ENCODE data around the gene SP3. TPM values are rescaled to one million over a fixed set of nuclear protein-coding genes. Genes with fewer than 3 reads are reported as not detected.
A peak's percentile ranks its signal among the peaks of the same experiment; 100 is the strongest.

SP3 gene
- total and polyA plus RNA-seq, 4 donors = 45.9 to 153 (median 94.6) TPM

- Histone ChIP-seq H3K9me3 (ENCODE audit: control insufficient read depth, insufficient read depth, low read length) (no peaks in the 10 kb centered on the region), H3K27ac (ENCODE audit: low read depth, low read length) (no peak overlapping the region), H3K4me3 (ENCODE audit: low read depth, low read length) (no peak overlapping the region), H3K27me3 (ENCODE audit: control insufficient read depth, insufficient read depth, low read length) (peaks cover 2% of the 10 kb centered on the region), H3K4me1 (ENCODE audit: control insufficient read depth, insufficient read depth, low read length) (peaks cover 15% of the 10 kb centered on the region), H3K36me3 (ENCODE audit: control insufficient read depth, insufficient read depth, low read length) (no peaks in the 10 kb centered on the region)
- DNase-seq (ENCODE audit: low read depth in 4 of 6, low spot score in 6 of 6) = no peak
- WGBS (ENCODE audit: insufficient coverage) = 100% methylated on average over 1 of the region's 4 CpGs
Measured at GRCh38 chr2:174008720-174009119, 43.5 kb upstream of the SP3 start.

- Histone ChIP-seq H3K9me3 (ENCODE audit: control insufficient read depth, insufficient read depth, low read length) (no peaks in the 10 kb centered on the region), H3K4me1 (ENCODE audit: control insufficient read depth, insufficient read depth, low read length) (no peaks in the 10 kb centered on the region), H3K27ac (ENCODE audit: low read depth, low read length) (no peak overlapping the region), H3K4me3 (ENCODE audit: low read depth, low read length) (no peak overlapping the region), H3K27me3 (ENCODE audit: control insufficient read depth, insufficient read depth, low read length) (no peaks in the 10 kb centered on the region), H3K36me3 (ENCODE audit: control insufficient read depth, insufficient read depth, low read length) (no peaks in the 10 kb centered on the region)
- DNase-seq (ENCODE audit: low read depth in 4 of 6, low spot score in 6 of 6) = peak in 1 of 6 donors; percentile 70
- no CpG with 5 or more reads among the region's 5 CpGs for WGBS (ENCODE audit: insufficient coverage)
Measured at GRCh38 chr2:174007010-174007409, 41.8 kb upstream of the SP3 start.

- DNase-seq (ENCODE audit: low read depth in 4 of 6, low spot score in 6 of 6) = no peak
- no peaks in the 10 kb centered on the region for H3K9me3 ChIP-seq (ENCODE audit: control insufficient read depth, insufficient read depth, low read length)
- WGBS (ENCODE audit: insufficient coverage) = 92% methylated on average over 2 of the region's 11 CpGs
- no peaks in the 10 kb centered on the region for H3K36me3 ChIP-seq (ENCODE audit: control insufficient read depth, insufficient read depth, low read length)
- no peaks in the 10 kb centered on the region for H3K4me1 ChIP-seq (ENCODE audit: control insufficient read depth, insufficient read depth, low read length)
- no peak overlapping the region for H3K27ac ChIP-seq (ENCODE audit: low read depth, low read length)
- H3K4me3 ChIP-seq (ENCODE audit: low read depth, low read length) = no peak overlapping the region
- H3K27me3 ChIP-seq (ENCODE audit: control insufficient read depth, insufficient read depth, low read length) = no peaks in the 10 kb centered on the region
Measured at GRCh38 chr2:174005801-174006419, 40.7 kb upstream of the SP3 start.

GRCh38 chr2:174004905-174005605 lies 39.9 kb upstream of the SP3 start:
- DNase-seq (ENCODE audit: low read depth in 4 of 6, low spot score in 6 of 6) = no peak
- Histone ChIP-seq H3K9me3 (ENCODE audit: control insufficient read depth, insufficient read depth, low read length) (no peaks in the 10 kb centered on the region), H3K36me3 (ENCODE audit: control insufficient read depth, insufficient read depth, low read length) (no peaks in the 10 kb centered on the region), H3K27ac (ENCODE audit: low read depth, low read length) (no peak overlapping the region), H3K4me3 (ENCODE audit: low read depth, low read length) (no peak overlapping the region), H3K4me1 (ENCODE audit: control insufficient read depth, insufficient read depth, low read length) (no peaks in the 10 kb centered on the region), H3K27me3 (ENCODE audit: control insufficient read depth, insufficient read depth, low read length) (no peaks in the 10 kb centered on the region)
- WGBS (ENCODE audit: insufficient coverage) = 66% methylated on average over 2 of the region's 4 CpGs

- H3K4me1 ChIP-seq (ENCODE audit: control insufficient read depth, insufficient read depth, low read length) = peaks cover 5% of the 10 kb centered on the region
- 87% methylated on average over 6 of the region's 13 CpGs for WGBS (ENCODE audit: insufficient coverage)
- no peak overlapping the region for H3K27ac ChIP-seq (ENCODE audit: low read depth, low read length)
- no peaks in the 10 kb centered on the region for H3K36me3 ChIP-seq (ENCODE audit: control insufficient read depth, insufficient read depth, low read length)
- H3K4me3 ChIP-seq (ENCODE audit: low read depth, low read length) = no peak overlapping the region
- H3K9me3 ChIP-seq (ENCODE audit: control insufficient read depth, insufficient read depth, low read length) = no peaks in the 10 kb centered on the region
- no peaks in the 10 kb centered on the region for H3K27me3 ChIP-seq (ENCODE audit: control insufficient read depth, insufficient read depth, low read length)
- DNase-seq (ENCODE audit: low read depth in 4 of 6, low spot score in 6 of 6) = no peak
Measured at GRCh38 chr2:174003720-174004695, 38.8 kb upstream of the SP3 start.

- no peaks in the 10 kb centered on the region for H3K36me3 ChIP-seq (ENCODE audit: control insufficient read depth, insufficient read depth, low read length)
- H3K4me3 ChIP-seq (ENCODE audit: low read depth, low read length) = no peak overlapping the region
- H3K27me3 ChIP-seq (ENCODE audit: control insufficient read depth, insufficient read depth, low read length) = no peaks in the 10 kb centered on the region
- H3K4me1 ChIP-seq (ENCODE audit: control insufficient read depth, insufficient read depth, low read length) = peaks cover 11% of the 10 kb centered on the region
- H3K9me3 ChIP-seq (ENCODE audit: control insufficient read depth, insufficient read depth, low read length) = no peaks in the 10 kb centered on the region
- no CpG with 5 or more reads among the region's 5 CpGs for WGBS (ENCODE audit: insufficient coverage)
- H3K27ac ChIP-seq (ENCODE audit: low read depth, low read length) = no peak overlapping the region
- DNase-seq (ENCODE audit: low read depth in 4 of 6, low spot score in 6 of 6) = no peak
Measured at GRCh38 chr2:174002679-174003078, 37.5 kb upstream of the SP3 start.

- no CpG with 5 or more reads among the region's 2 CpGs for WGBS (ENCODE audit: insufficient coverage)
- H3K27me3 ChIP-seq (ENCODE audit: control insufficient read depth, insufficient read depth, low read length) = no peaks in the 10 kb centered on the region
- H3K36me3 ChIP-seq (ENCODE audit: control insufficient read depth, insufficient read depth, low read length) = no peaks in the 10 kb centered on the region
- H3K27ac ChIP-seq (ENCODE audit: low read depth, low read length) = no peak overlapping the region
- peaks cover 17% of the 10 kb centered on the region for H3K4me1 ChIP-seq (ENCODE audit: control insufficient read depth, insufficient read depth, low read length)
- H3K4me3 ChIP-seq (ENCODE audit: low read depth, low read length) = no peak overlapping the region
- no peak for DNase-seq (ENCODE audit: low read depth in 4 of 6, low spot score in 6 of 6)
- H3K9me3 ChIP-seq (ENCODE audit: control insufficient read depth, insufficient read depth, low read length) = no peaks in the 10 kb centered on the region
Measured at GRCh38 chr2:174001107-174001506, 35.9 kb upstream of the SP3 start.

GRCh38 chr2:173999724-174000123 lies 34.6 kb upstream of the SP3 start:
- WGBS (ENCODE audit: insufficient coverage) = 57% methylated on average over 1 of the region's 2 CpGs

GRCh38 chr2:173999272-173999671 lies 34.1 kb upstream of the SP3 start:
- Histone ChIP-seq H3K36me3 (ENCODE audit: control insufficient read depth, insufficient read depth, low read length) (no peaks in the 10 kb centered on the region), H3K4me1 (ENCODE audit: control insufficient read depth, insufficient read depth, low read length) (peaks cover 17% of the 10 kb centered on the region), H3K9me3 (ENCODE audit: control insufficient read depth, insufficient read depth, low read length) (no peaks in the 10 kb centered on the region), H3K4me3 (ENCODE audit: low read depth, low read length) (no peak overlapping the region), H3K27me3 (ENCODE audit: control insufficient read depth, insufficient read depth, low read length) (no peaks in the 10 kb centered on the region), H3K27ac (ENCODE audit: low read depth, low read length) (peak overlapping the region; percentile 42)
- 59% methylated on average over 6 of the region's 6 CpGs for WGBS (ENCODE audit: insufficient coverage)
- peak in 2 of 6 donors; percentile 68 to 88 for DNase-seq (ENCODE audit: low read depth in 4 of 6, low spot score in 6 of 6)

More at GRCh38 chr2:173999724-174000123, 34.6 kb upstream of the SP3 start:
- no peak overlapping the region for H3K27ac ChIP-seq (ENCODE audit: low read depth, low read length)
- H3K36me3 ChIP-seq (ENCODE audit: control insufficient read depth, insufficient read depth, low read length) = no peaks in the 10 kb centered on the region
- H3K27me3 ChIP-seq (ENCODE audit: control insufficient read depth, insufficient read depth, low read length) = no peaks in the 10 kb centered on the region
- no peaks in the 10 kb centered on the region for H3K9me3 ChIP-seq (ENCODE audit: control insufficient read depth, insufficient read depth, low read length)
- H3K4me3 ChIP-seq (ENCODE audit: low read depth, low read length) = no peak overlapping the region
- no peak for DNase-seq (ENCODE audit: low read depth in 4 of 6, low spot score in 6 of 6)
- peaks cover 17% of the 10 kb centered on the region for H3K4me1 ChIP-seq (ENCODE audit: control insufficient read depth, insufficient read depth, low read length)

Measured in spinal cord (tissue), 10 donors.